Transverse colon (tissue), 3 donors: Measurements from ENCODE around the gene CENPM.

Experiments used
- CTCF ChIP-seq, 5 experiments: fragments of 200-600 bp in 3 of 5; fragments of 450-650 bp in 2 of 5; sonication (generic) in 3 of 5; IDR thresholded peaks; 1 replicate in 2 of 5; 2 replicates in 3 of 5; pipeline ENCODE4 v1.5.1; 2016 to 2017; ENCODE audit warnings: antibody characterized with exemption in 5 of 5, inconsistent platforms in 3 of 5, mild to moderate bottlenecking in 2 of 5, moderate library complexity in 1 of 5
- POLR2A ChIP-seq: fragments of 450-650 bp; IDR thresholded peaks from one replicate; pipeline ENCODE4 v1.6.1; 2016; ENCODE audit warnings: antibody characterized with exemption, mild to moderate bottlenecking, moderate library complexity

- TF ChIP-seq POLR2A (no peak), CTCF (IDR thresholded peaks at IDR 0.05) (no peak)
Measured at GRCh38 chr22:41902932-41903421, 44.0 kb downstream of the CENPM start.
